ENCODE data around the gene GUCY1A1.

GUCY1A1 gene

DNA sequence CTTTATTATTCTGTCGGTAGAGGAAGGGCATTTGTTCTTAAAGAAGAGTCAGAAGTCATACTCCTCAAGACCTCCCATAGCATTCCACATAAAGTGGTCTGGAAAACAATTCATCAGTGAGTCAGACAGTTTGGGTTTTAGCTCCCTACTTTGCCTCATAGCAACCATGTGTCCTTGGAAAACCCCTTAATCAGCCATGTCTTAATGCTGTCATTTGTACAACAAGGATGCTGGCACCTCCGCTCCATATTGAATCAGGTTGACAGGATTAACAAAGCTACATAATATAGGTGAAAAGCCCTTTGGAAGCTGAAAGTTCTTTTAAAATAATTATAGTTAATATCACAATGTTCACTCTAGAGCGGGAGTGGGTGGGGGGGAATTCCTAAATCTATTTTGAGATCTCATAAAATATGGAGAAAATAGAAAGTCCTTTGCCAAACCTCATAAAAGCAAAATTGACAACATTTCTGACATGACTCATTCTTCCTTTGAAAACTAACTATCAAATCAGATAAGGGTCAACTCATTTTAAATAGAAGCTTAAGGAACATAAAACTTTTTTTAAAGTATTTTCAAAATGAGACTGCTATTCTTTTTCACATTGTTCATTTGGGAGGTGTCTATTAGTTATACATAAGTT lies 37.3 kb upstream of the GUCY1A1 start:
- TF ChIP-seq CTCF (IDR thresholded peaks at IDR 0.05) = no peak
- no peak for DNase-seq (ENCODE audit: low spot score)
- H3K27ac ChIP-seq = no peak overlapping the region
- no peak overlapping the region for H3K4me3 ChIP-seq

- DNase-seq (ENCODE audit: low spot score) = no peak
- H3K27ac ChIP-seq = no peak overlapping the region
- H3K4me3 ChIP-seq = no peak overlapping the region
- no peak for TF ChIP-seq CTCF (IDR thresholded peaks at IDR 0.05)
Observed at GRCh38 chr4:155629956-155630355, 36.7 kb upstream of the GUCY1A1 start.

DNA sequence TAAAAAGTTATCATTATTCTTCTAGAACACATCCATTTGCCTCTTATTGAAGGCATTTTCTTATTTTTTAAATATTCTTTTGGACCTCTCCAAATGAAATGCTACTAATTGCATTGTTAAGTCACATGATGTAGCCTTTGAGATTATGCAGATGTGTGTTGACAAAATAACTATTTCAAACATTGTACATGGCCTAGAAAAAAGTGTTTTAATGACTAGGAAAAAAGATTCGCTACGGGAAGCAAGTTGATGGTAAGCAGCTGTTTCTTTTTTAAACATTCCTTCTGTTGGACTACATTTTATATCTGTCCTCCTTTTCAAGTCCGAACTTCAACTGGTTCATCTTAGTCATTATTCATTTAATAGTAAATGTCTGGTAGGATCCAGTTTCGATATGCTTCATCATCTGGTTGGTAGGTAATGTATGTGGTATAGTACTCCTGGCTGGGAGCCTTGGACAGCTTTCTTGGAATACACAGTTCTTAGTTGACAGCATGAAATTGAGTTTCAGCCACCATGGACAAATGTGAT lies 34.3 kb upstream of the GUCY1A1 start:
- H3K27ac ChIP-seq = no peak overlapping the region
- no peak for DNase-seq (ENCODE audit: low spot score)
- no peak overlapping the region for H3K4me3 ChIP-seq
- no peak for TF ChIP-seq CTCF (IDR thresholded peaks at IDR 0.05)

DNA sequence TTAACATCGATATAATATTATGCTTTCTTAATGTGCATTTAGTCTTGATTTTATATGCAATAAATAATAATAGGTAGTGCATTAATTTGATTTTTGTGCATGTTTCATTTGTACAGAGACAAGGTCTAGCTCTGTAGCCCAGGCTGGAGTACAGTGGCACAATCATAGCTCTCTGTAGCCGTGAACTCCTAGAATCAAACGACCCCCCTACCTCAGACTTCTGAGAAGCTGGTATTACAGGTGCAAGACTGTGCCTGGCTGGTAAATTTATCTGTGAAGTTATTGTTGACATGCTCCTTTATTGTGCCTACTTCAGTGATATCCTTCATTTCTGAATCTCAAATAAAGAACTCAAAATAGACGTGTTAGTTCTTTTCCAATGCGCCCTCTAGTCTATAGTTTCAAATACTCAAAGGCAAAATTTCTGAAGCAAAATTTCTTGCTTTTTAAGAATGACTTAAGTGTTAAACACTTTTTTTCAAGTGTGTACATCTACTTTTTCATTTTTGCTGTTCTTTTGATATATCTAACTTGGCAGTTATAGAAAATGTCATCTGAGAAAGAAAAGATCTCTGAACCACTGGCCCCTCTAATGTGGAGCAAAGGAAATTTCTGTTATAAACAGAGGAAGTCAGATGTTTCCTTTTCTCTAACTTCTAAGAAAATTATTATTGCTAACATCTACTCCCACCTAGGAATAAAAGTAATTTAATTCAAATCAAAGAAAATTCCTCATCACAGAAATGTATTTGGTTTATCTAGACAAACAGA lies 28.3 kb upstream of the GUCY1A1 start:
- Histone ChIP-seq H3K27ac (no peak overlapping the region), H3K4me3 (no peak overlapping the region)
- TF ChIP-seq CTCF (IDR thresholded peaks at IDR 0.05) = no peak
- DNase-seq (ENCODE audit: low spot score) = no peak

- Histone ChIP-seq H3K4me3 (no peak overlapping the region), H3K27ac (peak overlapping the region in 1 of 2 donors; percentile 11)
- DNase-seq (ENCODE audit: low spot score) = no peak
- no peak for TF ChIP-seq CTCF (IDR thresholded peaks at IDR 0.05)
Observed at GRCh38 chr4:155639704-155640523, 26.7 kb upstream of the GUCY1A1 start.

DNA sequence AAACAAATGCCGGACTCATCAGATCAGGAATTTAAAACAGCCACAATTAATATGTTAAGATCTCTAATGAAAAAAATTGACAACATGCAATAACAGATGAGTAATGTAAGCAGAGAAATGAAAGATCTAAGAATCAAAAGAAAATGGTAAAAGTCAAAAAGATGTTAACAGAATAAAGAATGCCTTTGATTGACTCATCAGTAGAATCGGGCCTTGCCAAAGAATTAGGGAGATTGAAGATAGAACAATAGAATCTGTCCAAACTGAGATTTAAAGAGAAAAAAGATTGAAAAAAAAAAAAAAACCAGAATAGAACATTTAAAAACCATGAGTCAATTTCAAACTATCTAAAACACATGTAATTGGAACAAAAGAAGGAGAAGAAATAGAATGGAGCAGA lies 25.9 kb upstream of the GUCY1A1 start:
- no peak for TF ChIP-seq CTCF (IDR thresholded peaks at IDR 0.05)
- no peak overlapping the region for H3K27ac ChIP-seq
- DNase-seq (ENCODE audit: low spot score) = no peak
- no peak overlapping the region for H3K4me3 ChIP-seq
